ENCODE data around the gene ANP32B. TPM values are rescaled to one million over a fixed set of nuclear protein-coding genes. Genes with fewer than 3 reads are reported as not detected.
A peak's percentile ranks its signal among the peaks of the same experiment; 100 is the strongest.

Gene ANP32B
- polyA plus RNA-seq, 2 of the 4 experiments (the other 2 are of a cell fraction) = 127 to 360 TPM

GRCh38 chr9:98020476-98021145, 37.5 kb downstream of the ANP32B start:
- Histone ChIP-seq H3K4me2 (no peak overlapping the region), H3K27ac (no peak overlapping the region), H3K4me3 (no peak overlapping the region), H3K9me3 (no peaks in the 10 kb centered on the region), H3K4me1 (no peaks in the 10 kb centered on the region)
- peak; percentile 36 to 44; a peak in 5 of 6 replicates for ATAC-seq
- FAIRE-seq = no peak
- no peak for TF ChIP-seq RCOR1 (IDR thresholded peaks at IDR 0.05; ENCODE audit: low read depth, low read length)
- TF ChIP-seq BHLHE40 (IDR thresholded peaks at IDR 0.05; ENCODE audit: low read depth, low read length) = no peak
- no peak for TF ChIP-seq FOSB (CRISPR knock-in tag; IDR thresholded peaks at IDR 0.05)
- no peak for TF ChIP-seq MAFK (IDR thresholded peaks at IDR 0.05; ENCODE audit: partially characterized antibody)
- no peak for TF ChIP-seq TP53 (CRISPR knock-in tag; IDR thresholded peaks at IDR 0.05)
- TF ChIP-seq ZFP36 (IDR thresholded peaks at IDR 0.05; ENCODE audit: borderline replicate concordance, partially characterized antibody) = no peak
- TF ChIP-seq RARB (CRISPR knock-in tag; IDR thresholded peaks at IDR 0.05) = no peak
- no peak for TF ChIP-seq KDM1A (IDR thresholded peaks at IDR 0.05; ENCODE audit: low read depth)
- no peak for TF ChIP-seq HOXB13 (CRISPR knock-in tag; IDR thresholded peaks at IDR 0.05; ENCODE audit: low read depth)
- TF ChIP-seq CBX2 (IDR thresholded peaks at IDR 0.05; ENCODE audit: borderline replicate concordance, low read depth) = no peak
- no peak for TF ChIP-seq HEYL (CRISPR knock-in tag; IDR thresholded peaks at IDR 0.05)
- no peak for TF ChIP-seq E2F6 (IDR thresholded peaks at IDR 0.05; ENCODE audit: borderline replicate concordance, low read depth)
- TF ChIP-seq, protein P1, sequence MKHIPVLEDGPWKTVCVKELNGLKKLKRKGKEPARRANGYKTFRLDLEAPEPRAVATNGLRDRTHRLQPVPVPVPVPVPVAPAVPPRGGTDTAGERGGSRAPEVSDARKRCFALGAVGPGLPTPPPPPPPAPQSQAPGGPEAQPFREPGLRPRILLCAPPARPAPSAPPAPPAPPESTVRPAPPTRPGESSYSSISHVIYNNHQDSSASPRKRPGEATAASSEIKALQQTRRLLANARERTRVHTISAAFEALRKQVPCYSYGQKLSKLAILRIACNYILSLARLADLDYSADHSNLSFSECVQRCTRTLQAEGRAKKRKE (CRISPR knock-in tag; IDR thresholded peaks at IDR 0.05; ENCODE audit: low read depth) = no peak
- TF ChIP-seq MYC (IDR thresholded peaks at IDR 0.05; ENCODE audit: borderline replicate concordance, low read length) = no peak
- TF ChIP-seq HDAC2 (IDR thresholded peaks at IDR 0.05) = no peak
- no peak for TF ChIP-seq ZNF302 (CRISPR knock-in tag; IDR thresholded peaks at IDR 0.05)
- POLR2A ChIA-PET = interaction anchor here (0.7 kb wide), 1 partner anchor 25 kb away, joined by 4 read pairs; no protein-coding TSS in a partner anchor
- no peak for DNase-seq (ENCODE audit: low read depth in 1 of 2, low spot score in 1 of 2)
- 91% methylated on average over 8 of the region's 8 CpGs for WGBS (ENCODE audit: missing lambda C conversion rate)
- CTCF ChIA-PET = interaction anchor here (1.2 to 5.4 kb wide), 5 partner anchors 11 to 98 kb away, joined by 3 to 39 read pairs (median 6); partner anchors contain the start of gene TRMO

DNA sequence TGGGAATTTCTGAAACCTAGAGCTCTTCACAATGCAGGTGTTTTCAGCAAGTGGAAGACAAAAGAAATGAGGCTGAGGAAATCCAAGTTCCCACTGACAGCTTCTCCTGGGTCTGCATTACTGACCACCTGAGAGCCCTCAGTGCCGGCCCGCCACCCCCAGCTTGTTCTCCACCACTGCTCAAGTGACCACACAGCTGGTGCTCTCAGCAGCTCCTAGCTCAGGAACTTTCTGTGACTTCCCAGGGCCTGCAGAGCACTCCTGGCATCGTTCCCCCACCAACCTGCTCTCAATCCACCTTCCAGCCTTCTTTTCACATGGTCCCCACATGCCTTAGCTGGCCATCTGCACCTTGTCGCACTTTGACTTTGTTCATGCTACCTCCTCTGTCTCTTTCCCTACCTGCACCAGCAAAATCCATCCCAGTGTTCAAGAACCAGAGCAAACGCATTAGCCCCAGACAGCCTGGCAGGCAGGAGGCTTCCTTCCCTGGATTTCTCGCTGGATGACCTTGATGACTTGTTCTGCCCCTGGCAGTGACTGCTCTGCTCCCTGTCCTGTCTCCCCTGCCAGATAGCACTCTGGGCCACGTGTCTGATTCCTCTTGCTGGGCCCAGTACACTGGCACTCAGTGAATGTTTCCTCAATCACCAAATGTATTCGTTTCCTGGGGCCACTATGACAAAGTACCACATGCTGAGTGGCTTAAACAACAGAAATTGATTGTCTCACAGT, 38.3 kb downstream of the ANP32B start:
- TF ChIP-seq JUN (IDR thresholded peaks at IDR 0.05) (no peak), FOSL2 (IDR thresholded peaks at IDR 0.05) (no peak), FOSL2 (CRISPR knock-in tag; IDR thresholded peaks at IDR 0.05) (no peak), RARB (CRISPR knock-in tag; IDR thresholded peaks at IDR 0.05) (no peak), CHD2 (IDR thresholded peaks at IDR 0.05; ENCODE audit: low read length, partially characterized antibody) (no peak), POLR2A (IDR thresholded peaks at IDR 0.05; ENCODE audit: low read length) (no peak), ZC3H11A (IDR thresholded peaks at IDR 0.05) (no peak), TP53 (CRISPR knock-in tag; IDR thresholded peaks at IDR 0.05) (no peak), HOXB5 (CRISPR knock-in tag; IDR thresholded peaks at IDR 0.05) (no peak), ZNF302 (CRISPR knock-in tag; IDR thresholded peaks at IDR 0.05) (no peak), HOXB13 (CRISPR knock-in tag; IDR thresholded peaks at IDR 0.05; ENCODE audit: low read depth) (no peak), CHD4 (IDR thresholded peaks at IDR 0.05; ENCODE audit: borderline replicate concordance) (no peak), HEYL (CRISPR knock-in tag; IDR thresholded peaks at IDR 0.05) (no peak), ESRRA (IDR thresholded peaks at IDR 0.05; ENCODE audit: borderline replicate concordance, low read length) (no peak), CEBPB (IDR thresholded peaks at IDR 0.05) (no peak), MYC (IDR thresholded peaks at IDR 0.05; ENCODE audit: borderline replicate concordance, low read length) (no peak), RCOR1 (IDR thresholded peaks at IDR 0.05; ENCODE audit: low read depth, low read length) (no peak)
- TF ChIP-seq, protein P2, sequence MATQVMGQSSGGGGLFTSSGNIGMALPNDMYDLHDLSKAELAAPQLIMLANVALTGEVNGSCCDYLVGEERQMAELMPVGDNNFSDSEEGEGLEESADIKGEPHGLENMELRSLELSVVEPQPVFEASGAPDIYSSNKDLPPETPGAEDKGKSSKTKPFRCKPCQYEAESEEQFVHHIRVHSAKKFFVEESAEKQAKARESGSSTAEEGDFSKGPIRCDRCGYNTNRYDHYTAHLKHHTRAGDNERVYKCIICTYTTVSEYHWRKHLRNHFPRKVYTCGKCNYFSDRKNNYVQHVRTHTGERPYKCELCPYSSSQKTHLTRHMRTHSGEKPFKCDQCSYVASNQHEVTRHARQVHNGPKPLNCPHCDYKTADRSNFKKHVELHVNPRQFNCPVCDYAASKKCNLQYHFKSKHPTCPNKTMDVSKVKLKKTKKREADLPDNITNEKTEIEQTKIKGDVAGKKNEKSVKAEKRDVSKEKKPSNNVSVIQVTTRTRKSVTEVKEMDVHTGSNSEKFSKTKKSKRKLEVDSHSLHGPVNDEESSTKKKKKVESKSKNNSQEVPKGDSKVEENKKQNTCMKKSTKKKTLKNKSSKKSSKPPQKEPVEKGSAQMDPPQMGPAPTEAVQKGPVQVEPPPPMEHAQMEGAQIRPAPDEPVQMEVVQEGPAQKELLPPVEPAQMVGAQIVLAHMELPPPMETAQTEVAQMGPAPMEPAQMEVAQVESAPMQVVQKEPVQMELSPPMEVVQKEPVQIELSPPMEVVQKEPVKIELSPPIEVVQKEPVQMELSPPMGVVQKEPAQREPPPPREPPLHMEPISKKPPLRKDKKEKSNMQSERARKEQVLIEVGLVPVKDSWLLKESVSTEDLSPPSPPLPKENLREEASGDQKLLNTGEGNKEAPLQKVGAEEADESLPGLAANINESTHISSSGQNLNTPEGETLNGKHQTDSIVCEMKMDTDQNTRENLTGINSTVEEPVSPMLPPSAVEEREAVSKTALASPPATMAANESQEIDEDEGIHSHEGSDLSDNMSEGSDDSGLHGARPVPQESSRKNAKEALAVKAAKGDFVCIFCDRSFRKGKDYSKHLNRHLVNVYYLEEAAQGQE (IDR thresholded peaks at IDR 0.05) = no peak
- TF ChIP-seq, protein P3, sequence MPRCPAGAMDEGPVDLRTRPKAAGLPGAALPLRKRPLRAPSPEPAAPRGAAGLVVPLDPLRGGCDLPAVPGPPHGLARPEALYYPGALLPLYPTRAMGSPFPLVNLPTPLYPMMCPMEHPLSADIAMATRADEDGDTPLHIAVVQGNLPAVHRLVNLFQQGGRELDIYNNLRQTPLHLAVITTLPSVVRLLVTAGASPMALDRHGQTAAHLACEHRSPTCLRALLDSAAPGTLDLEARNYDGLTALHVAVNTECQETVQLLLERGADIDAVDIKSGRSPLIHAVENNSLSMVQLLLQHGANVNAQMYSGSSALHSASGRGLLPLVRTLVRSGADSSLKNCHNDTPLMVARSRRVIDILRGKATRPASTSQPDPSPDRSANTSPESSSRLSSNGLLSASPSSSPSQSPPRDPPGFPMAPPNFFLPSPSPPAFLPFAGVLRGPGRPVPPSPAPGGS (IDR thresholded peaks at IDR 0.05) = no peak
- Histone ChIP-seq H3K4me2 (no peak overlapping the region), H3K4me3 (no peak overlapping the region), H3K27ac (no peak overlapping the region), H3K9me3 (no peaks in the 10 kb centered on the region), H3K4me1 (no peaks in the 10 kb centered on the region)
- DNase-seq (ENCODE audit: low read depth in 1 of 2, low spot score in 1 of 2) (no peak), ATAC-seq (peak in 1 of 2 experiments; percentile 13; a peak in 3 of 6 replicates), FAIRE-seq (no peak)
- ChIA-PET POLR2A (no interaction called here), CTCF (interaction anchor here (1.2 to 5.4 kb wide), 4 partner anchors 13 to 98 kb away, joined by 3 to 39 read pairs (median 10); partner anchors contain the start of gene TRMO)
- WGBS (ENCODE audit: missing lambda C conversion rate) = 88% methylated on average over 8 of the region's 8 CpGs
